Ishikawa (cell line): ENCODE measurements around the gene DCANP1.

Experiments used
- CEBPB ChIP-seq: IDR thresholded peaks from 2 replicates; pipeline ENCODE4 v1.6.1; 2012
- NFIC ChIP-seq: IDR thresholded peaks from 2 replicates; pipeline ENCODE4 v1.6.1; 2012
- RAD21 ChIP-seq: IDR thresholded peaks from 2 replicates; pipeline ENCODE4 v1.6.1; 2012; ENCODE audit warnings: low read depth
- TAF1 ChIP-seq: IDR thresholded peaks from 2 replicates; pipeline ENCODE4 v1.6.1; 2012; ENCODE audit warnings: low read depth, mild to moderate bottlenecking
- TEAD4 ChIP-seq: IDR thresholded peaks from 2 replicates; pipeline ENCODE4 v1.6.1; 2012
- YY1 ChIP-seq: IDR thresholded peaks from 2 replicates; pipeline ENCODE4 v1.6.1; 2012; ENCODE audit warnings: low read depth
- TF ChIP-seq, protein P1 (sequence below): IDR thresholded peaks from 2 replicates; pipeline ENCODE4 v1.6.1; 2012; ENCODE audit warnings: low read depth, mild to moderate bottlenecking

DNA sequence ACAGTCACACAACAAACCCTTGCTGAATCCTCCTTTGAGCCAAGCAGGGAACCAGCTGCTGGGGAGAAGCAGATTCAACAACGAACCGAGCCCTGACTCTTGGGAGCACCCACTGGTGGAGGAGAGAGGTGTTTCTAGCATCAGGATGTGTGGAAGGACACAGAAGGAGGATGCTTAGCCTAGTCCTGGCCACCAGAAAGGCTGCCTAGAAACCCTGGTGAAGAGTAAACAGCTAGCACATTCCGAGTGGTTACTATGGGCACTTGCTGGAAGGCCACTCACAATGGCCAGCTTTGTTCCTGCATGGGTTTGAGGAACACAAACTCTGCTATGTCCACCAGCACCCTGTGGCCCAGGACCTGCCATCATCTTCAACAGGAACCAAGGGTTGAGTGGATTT lies 3.2 kb upstream of the DCANP1 start:
- TF ChIP-seq TEAD4 (no peak), TAF1 (no peak), RAD21 (no peak), CEBPB (no peak), YY1 (no peak), NFIC (no peak)
- TF ChIP-seq, protein P1, sequence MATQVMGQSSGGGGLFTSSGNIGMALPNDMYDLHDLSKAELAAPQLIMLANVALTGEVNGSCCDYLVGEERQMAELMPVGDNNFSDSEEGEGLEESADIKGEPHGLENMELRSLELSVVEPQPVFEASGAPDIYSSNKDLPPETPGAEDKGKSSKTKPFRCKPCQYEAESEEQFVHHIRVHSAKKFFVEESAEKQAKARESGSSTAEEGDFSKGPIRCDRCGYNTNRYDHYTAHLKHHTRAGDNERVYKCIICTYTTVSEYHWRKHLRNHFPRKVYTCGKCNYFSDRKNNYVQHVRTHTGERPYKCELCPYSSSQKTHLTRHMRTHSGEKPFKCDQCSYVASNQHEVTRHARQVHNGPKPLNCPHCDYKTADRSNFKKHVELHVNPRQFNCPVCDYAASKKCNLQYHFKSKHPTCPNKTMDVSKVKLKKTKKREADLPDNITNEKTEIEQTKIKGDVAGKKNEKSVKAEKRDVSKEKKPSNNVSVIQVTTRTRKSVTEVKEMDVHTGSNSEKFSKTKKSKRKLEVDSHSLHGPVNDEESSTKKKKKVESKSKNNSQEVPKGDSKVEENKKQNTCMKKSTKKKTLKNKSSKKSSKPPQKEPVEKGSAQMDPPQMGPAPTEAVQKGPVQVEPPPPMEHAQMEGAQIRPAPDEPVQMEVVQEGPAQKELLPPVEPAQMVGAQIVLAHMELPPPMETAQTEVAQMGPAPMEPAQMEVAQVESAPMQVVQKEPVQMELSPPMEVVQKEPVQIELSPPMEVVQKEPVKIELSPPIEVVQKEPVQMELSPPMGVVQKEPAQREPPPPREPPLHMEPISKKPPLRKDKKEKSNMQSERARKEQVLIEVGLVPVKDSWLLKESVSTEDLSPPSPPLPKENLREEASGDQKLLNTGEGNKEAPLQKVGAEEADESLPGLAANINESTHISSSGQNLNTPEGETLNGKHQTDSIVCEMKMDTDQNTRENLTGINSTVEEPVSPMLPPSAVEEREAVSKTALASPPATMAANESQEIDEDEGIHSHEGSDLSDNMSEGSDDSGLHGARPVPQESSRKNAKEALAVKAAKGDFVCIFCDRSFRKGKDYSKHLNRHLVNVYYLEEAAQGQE, result no peak
